Measurements from ENCODE around the gene KLF13.

Gene KLF13

GRCh38 chr15:31296219-31296645 lies 30.4 kb upstream of the KLF13 start:
- no peaks in the 10 kb centered on the region for H3K36me3 Mint-ChIP-seq
- H3K27ac Mint-ChIP-seq = no peak overlapping the region

DNA sequence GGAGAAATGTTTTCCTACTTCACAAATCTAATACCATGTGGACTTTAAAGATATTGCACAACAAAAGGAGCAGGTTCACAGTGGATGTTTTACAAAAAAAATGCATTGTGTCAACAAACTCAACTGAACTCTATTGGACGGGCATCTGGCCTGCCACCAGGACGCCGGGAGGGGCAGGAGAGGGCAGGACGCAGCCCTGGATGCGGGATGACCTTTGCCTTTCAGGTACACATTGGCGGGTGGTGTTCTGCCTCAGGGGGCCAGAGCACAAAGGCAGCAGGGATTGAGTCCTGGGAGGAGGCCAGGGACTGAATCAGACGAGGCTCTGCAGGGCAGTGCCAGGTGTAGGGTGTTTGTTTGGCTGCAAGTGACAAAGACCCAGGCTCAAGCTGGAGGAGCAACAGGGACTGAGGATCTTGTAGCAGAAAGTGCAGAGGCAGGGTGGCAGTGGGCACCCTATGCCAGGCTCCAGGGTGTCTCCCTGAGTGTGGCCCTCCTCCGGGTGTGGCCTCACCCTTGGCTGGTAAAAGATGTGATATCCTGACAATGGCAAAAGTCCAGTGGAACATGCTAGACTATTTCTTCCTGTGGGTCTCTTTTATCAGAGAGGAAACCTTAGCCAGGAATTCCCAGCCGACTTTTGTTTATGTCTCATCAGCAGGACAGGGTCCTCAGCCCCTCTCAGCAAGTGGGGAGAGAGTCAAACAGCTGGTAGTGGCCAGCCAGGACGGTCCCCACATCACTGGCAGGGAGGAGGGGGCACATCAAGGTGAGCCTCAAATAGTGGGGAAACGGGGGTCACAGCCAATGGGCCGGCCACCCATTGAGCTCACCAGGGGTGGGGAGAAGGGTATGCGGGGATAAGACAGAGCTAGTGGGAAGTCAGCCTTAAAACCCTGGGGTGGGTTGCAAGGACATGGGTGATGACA lies 29.7 kb upstream of the KLF13 start:
- Mint-ChIP-seq H3K27me3 (no peaks in the 10 kb centered on the region), H3K27ac (no peak overlapping the region), H3K4me3 (no peak overlapping the region), H3K36me3 (no peaks in the 10 kb centered on the region), H3K9me3 (no peaks in the 10 kb centered on the region), H3K4me1 (peaks cover under 1% of the 10 kb centered on the region)

More at GRCh38 chr15:31296219-31296645, 30.4 kb upstream of the KLF13 start:
- Mint-ChIP-seq H3K9me3 (no peaks in the 10 kb centered on the region), H3K4me1 (no peaks in the 10 kb centered on the region), H3K27me3 (no peaks in the 10 kb centered on the region), H3K4me3 (no peak overlapping the region)

GRCh38 chr15:31297575-31298456 lies 28.8 kb upstream of the KLF13 start:
- Mint-ChIP-seq H3K4me1 (peaks cover 9% of the 10 kb centered on the region), H3K27me3 (no peaks in the 10 kb centered on the region), H3K36me3 (no peaks in the 10 kb centered on the region), H3K27ac (no peak overlapping the region), H3K9me3 (no peaks in the 10 kb centered on the region), H3K4me3 (no peak overlapping the region)

- Mint-ChIP-seq H3K4me3 (no peak overlapping the region), H3K9me3 (no peaks in the 10 kb centered on the region)
Measured at GRCh38 chr15:31298707-31299172, 27.9 kb upstream of the KLF13 start.

DNA sequence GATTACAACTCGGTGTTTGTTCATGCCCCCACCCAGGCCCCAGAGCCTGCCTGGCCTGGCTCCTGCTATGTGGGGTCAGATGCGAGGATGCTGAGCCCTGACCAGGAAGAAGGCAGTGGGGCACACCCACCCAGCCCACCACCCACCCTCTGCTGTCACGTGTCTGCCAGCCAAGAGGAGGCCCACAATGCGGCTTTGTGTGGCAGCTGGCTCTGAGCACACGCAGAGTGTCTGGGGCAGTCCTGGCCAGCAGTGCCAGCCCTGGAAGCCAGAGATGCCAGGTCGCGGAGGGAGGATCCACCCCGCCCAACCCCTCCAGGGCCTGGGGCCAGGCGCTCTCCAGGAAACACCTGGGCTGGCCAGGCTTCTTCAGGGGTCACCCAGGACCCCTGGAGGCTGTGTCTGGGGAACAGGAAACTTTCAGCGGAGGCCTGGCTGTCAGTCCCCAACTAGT lies 26.4 kb upstream of the KLF13 start:
- Mint-ChIP-seq H3K4me1 (peaks cover 24% of the 10 kb centered on the region), H3K4me3 (no peak overlapping the region), H3K27ac (no peak overlapping the region), H3K27me3 (no peaks in the 10 kb centered on the region), H3K36me3 (no peaks in the 10 kb centered on the region), H3K9me3 (no peaks in the 10 kb centered on the region)

More at GRCh38 chr15:31298707-31299172, 27.9 kb upstream of the KLF13 start:
- no peaks in the 10 kb centered on the region for H3K27me3 Mint-ChIP-seq
- peaks cover 17% of the 10 kb centered on the region for H3K4me1 Mint-ChIP-seq
- no peaks in the 10 kb centered on the region for H3K36me3 Mint-ChIP-seq
- H3K27ac Mint-ChIP-seq = no peak overlapping the region

- H3K27ac Mint-ChIP-seq = no peak overlapping the region
- H3K36me3 Mint-ChIP-seq = no peaks in the 10 kb centered on the region
- peaks cover 30% of the 10 kb centered on the region for H3K4me1 Mint-ChIP-seq
- H3K27me3 Mint-ChIP-seq = no peaks in the 10 kb centered on the region
- no peaks in the 10 kb centered on the region for H3K9me3 Mint-ChIP-seq
- no peak overlapping the region for H3K4me3 Mint-ChIP-seq
Measured at GRCh38 chr15:31300981-31301672, 25.5 kb upstream of the KLF13 start.

DNA sequence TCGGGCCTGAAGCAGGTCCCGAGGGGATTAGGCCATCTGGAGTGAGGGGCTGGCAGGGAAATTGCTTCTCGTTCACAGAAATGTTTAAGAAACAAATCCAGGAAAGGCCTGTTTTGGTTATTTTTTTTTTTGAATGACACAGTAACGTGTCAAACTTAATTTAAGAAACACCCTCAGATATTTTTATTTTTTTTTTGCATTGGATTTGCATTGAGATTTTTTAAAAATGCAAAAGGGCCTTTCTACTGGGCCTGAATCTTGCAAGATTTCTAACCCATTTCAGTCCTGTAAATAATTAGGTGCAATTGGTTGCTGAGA lies 25.0 kb upstream of the KLF13 start:
- H3K9me3 Mint-ChIP-seq = no peaks in the 10 kb centered on the region
- peaks cover 30% of the 10 kb centered on the region for H3K4me1 Mint-ChIP-seq
- no peaks in the 10 kb centered on the region for H3K27me3 Mint-ChIP-seq
- no peak overlapping the region for H3K27ac Mint-ChIP-seq
- no peak overlapping the region for H3K4me3 Mint-ChIP-seq
- no peaks in the 10 kb centered on the region for H3K36me3 Mint-ChIP-seq

DNA sequence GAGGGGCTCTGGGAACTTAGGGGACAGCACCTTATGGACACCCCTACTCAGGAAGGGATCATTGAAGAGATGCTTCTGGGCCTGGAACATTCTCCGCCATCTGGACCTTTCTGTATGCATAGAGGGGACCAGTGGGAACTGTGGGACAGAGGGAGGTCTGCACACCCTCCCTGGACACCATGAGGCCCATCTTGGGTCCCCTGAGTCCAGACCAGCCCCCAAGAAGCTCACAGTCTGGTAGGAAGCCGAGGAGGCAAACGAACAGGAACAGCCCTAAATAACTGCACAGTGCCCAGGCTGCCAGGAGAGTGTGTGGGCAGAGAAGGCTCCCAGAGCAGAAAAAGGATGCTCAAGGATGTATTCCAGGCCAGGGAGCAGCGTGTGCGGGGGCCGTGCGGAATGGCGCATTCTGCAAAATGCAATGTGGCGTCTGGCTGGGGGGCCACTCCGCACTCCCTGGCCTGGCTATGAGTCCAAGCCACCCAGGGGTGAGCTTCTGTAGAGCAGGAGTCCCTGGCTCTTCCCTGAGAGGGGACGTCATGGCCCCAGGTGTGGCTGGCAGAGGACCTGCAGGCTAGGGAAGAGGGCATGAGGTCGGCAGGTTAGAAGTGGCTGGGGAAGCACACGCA lies 24.5 kb upstream of the KLF13 start:
- Mint-ChIP-seq H3K27me3 (no peaks in the 10 kb centered on the region), H3K27ac (peak overlapping the region; percentile 51), H3K9me3 (no peaks in the 10 kb centered on the region), H3K4me3 (no peak overlapping the region), H3K36me3 (no peaks in the 10 kb centered on the region), H3K4me1 (peaks cover 31% of the 10 kb centered on the region)

- Mint-ChIP-seq H3K36me3 (no peaks in the 10 kb centered on the region), H3K27me3 (no peaks in the 10 kb centered on the region), H3K4me3 (no peak overlapping the region), H3K4me1 (peaks cover 38% of the 10 kb centered on the region), H3K27ac (no peak overlapping the region), H3K9me3 (no peaks in the 10 kb centered on the region)
Measured at GRCh38 chr15:31302778-31303725, 23.6 kb upstream of the KLF13 start.

- Mint-ChIP-seq H3K27ac (no peak overlapping the region), H3K9me3 (no peaks in the 10 kb centered on the region), H3K36me3 (no peaks in the 10 kb centered on the region), H3K4me3 (no peak overlapping the region), H3K4me1 (peaks cover 45% of the 10 kb centered on the region), H3K27me3 (no peaks in the 10 kb centered on the region)
Measured at GRCh38 chr15:31303726-31304648, 22.6 kb upstream of the KLF13 start.

- Mint-ChIP-seq H3K9me3 (no peaks in the 10 kb centered on the region), H3K4me1 (peaks cover 47% of the 10 kb centered on the region), H3K4me3 (no peak overlapping the region), H3K27me3 (no peaks in the 10 kb centered on the region), H3K27ac (peak overlapping the region; percentile 30), H3K36me3 (no peaks in the 10 kb centered on the region)
Measured at GRCh38 chr15:31304751-31305365, 21.8 kb upstream of the KLF13 start.

- Mint-ChIP-seq H3K36me3 (no peaks in the 10 kb centered on the region), H3K4me1 (peaks cover 47% of the 10 kb centered on the region), H3K4me3 (no peak overlapping the region), H3K27me3 (no peaks in the 10 kb centered on the region), H3K9me3 (no peaks in the 10 kb centered on the region), H3K27ac (peak overlapping the region; percentile 8)
Measured at GRCh38 chr15:31305375-31305774, 21.3 kb upstream of the KLF13 start.
